WTC11 (cell line): Measurements from ENCODE around the gene GPR68. TPM values are rescaled to one million over a fixed set of nuclear protein-coding genes. Genes with fewer than 3 reads are reported as not detected.
"Not testable (repeated sequence)": the region's sequence is repeated elsewhere in the genome, so short reads cannot be mapped to it uniquely, and the experiment has no call there.

Source experiments
- ATAC-seq: fragments of 200-7000 bp; cut with Tn5 transposase; 2 replicates; pipeline ENCODE4 v1.10.0; 2021; ENCODE audit warnings: mild to moderate bottlenecking, moderate library complexity
- CTCF ChIA-PET: fragments of 300-600 bp; sonication (Branson Sonifier 250); formaldehyde crosslinking; loops from one replicate; lab custom pipeline; 2021; ENCODE audit warnings: antibody characterized with exemption; lab: Charles Lee
- POLR2A ChIA-PET: fragments of 350-600 bp; sonication (Branson Sonifier 250); formaldehyde crosslinking; loops from one replicate; lab custom pipeline; 2021; ENCODE audit warnings: antibody characterized with exemption; lab: Charles Lee
- DNase-seq: peaks from one replicate; pipeline ENCODE4 v3.0.0; 2021; ENCODE audit warnings: low spot score
- H3K27ac Mint-ChIP-seq: 2 replicates; pipeline ENCODE4 v1.8.0; 2021; ENCODE audit warnings: mixed read lengths
- H3K27me3 Mint-ChIP-seq: 2 replicates; pipeline ENCODE4 v1.8.0; 2021; ENCODE audit warnings: low read depth, mild to moderate bottlenecking, moderate library complexity, mixed read lengths
- H3K36me3 Mint-ChIP-seq: 2 replicates; pipeline ENCODE4 v1.8.0; 2021; ENCODE audit warnings: mixed read lengths
- H3K4me1 Mint-ChIP-seq: 2 replicates; pipeline ENCODE4 v1.8.0; 2022; ENCODE audit warnings: mixed read lengths
- H3K4me3 Mint-ChIP-seq: 2 replicates; pipeline ENCODE4 v1.8.0; 2021; ENCODE audit warnings: mild to moderate bottlenecking, moderate library complexity, mixed read lengths
- H3K9me3 Mint-ChIP-seq: 2 replicates; pipeline ENCODE4 v1.8.0; 2021; ENCODE audit warnings: mixed read lengths
- E2F4 ChIP-seq: sonication (generic); formaldehyde crosslinking; IDR thresholded peaks from 2 replicates; pipeline ENCODE4 v1.8.1; 2022; ENCODE audit warnings: low read depth, mild to moderate bottlenecking, moderate library complexity, missing genetic modification reagents, borderline replicate concordance
- ELF4 ChIP-seq: sonication (generic); formaldehyde crosslinking; IDR thresholded peaks from 2 replicates; pipeline ENCODE4 v1.8.1; 2022; ENCODE audit warnings: low read depth, mild to moderate bottlenecking, moderate library complexity, missing genetic modification reagents
- FOXK1 ChIP-seq: sonication (generic); formaldehyde crosslinking; IDR thresholded peaks from 2 replicates; pipeline ENCODE4 v1.8.0; 2022; ENCODE audit warnings: mild to moderate bottlenecking, moderate library complexity, missing genetic modification reagents
- GRHL2 ChIP-seq: fragments of 250-450 bp; sonication (Bioruptor Pico); IDR thresholded peaks from 2 replicates; pipeline ENCODE4 v1.8.0; 2022; ENCODE audit warnings: mild to moderate bottlenecking, moderate library complexity; ENCODE audit not compliant: insufficient replicate concordance, severe bottlenecking
- HMGXB4 ChIP-seq: sonication (generic); formaldehyde crosslinking; IDR thresholded peaks from 2 replicates; pipeline ENCODE4 v1.8.1; 2023; ENCODE audit warnings: mild to moderate bottlenecking, moderate library complexity, missing genetic modification reagents
- KAT7 ChIP-seq: sonication (generic); formaldehyde crosslinking; IDR thresholded peaks from 2 replicates; pipeline ENCODE4 v1.8.1; 2023; ENCODE audit warnings: missing genetic modification reagents, mild to moderate bottlenecking, borderline replicate concordance
- NR2C2 ChIP-seq: sonication (generic); formaldehyde crosslinking; IDR thresholded peaks from 2 replicates; pipeline ENCODE4 v1.8.0; 2022; ENCODE audit warnings: mild to moderate bottlenecking, missing genetic modification reagents
- PRDM15 ChIP-seq: sonication (generic); formaldehyde crosslinking; IDR thresholded peaks from 2 replicates; pipeline ENCODE4 v1.8.0; 2022; ENCODE audit warnings: missing genetic modification reagents
- RELA ChIP-seq: sonication (generic); formaldehyde crosslinking; IDR thresholded peaks from 2 replicates; pipeline ENCODE4 v1.8.1; 2022; ENCODE audit warnings: missing genetic modification reagents, mild to moderate bottlenecking, borderline replicate concordance
- RORB ChIP-seq: fragments of 250-450 bp; sonication (Bioruptor Pico); IDR thresholded peaks from 2 replicates; pipeline ENCODE4 v1.9.0; 2021; ENCODE audit warnings: mild to moderate bottlenecking
- USF2 ChIP-seq: sonication (generic); formaldehyde crosslinking; IDR thresholded peaks from 2 replicates; pipeline ENCODE4 v1.8.1; 2023; ENCODE audit warnings: mild to moderate bottlenecking, missing genetic modification reagents, moderate library complexity
- ZNF121 ChIP-seq: sonication (generic); formaldehyde crosslinking; IDR thresholded peaks from 2 replicates; pipeline ENCODE4 v1.8.0; 2023; ENCODE audit warnings: missing genetic modification reagents
- ZNF138 ChIP-seq: sonication (generic); formaldehyde crosslinking; conservative IDR thresholded peaks from 2 replicates; pipeline ENCODE4 v1.8.1; 2022; ENCODE audit warnings: mild to moderate bottlenecking, moderate library complexity, missing genetic modification reagents
- ZNF281 ChIP-seq: sonication (generic); formaldehyde crosslinking; IDR thresholded peaks from 2 replicates; pipeline ENCODE4 v1.8.0; 2023; ENCODE audit warnings: mild to moderate bottlenecking, missing genetic modification reagents
- ZNF423 ChIP-seq: fragments of 250-450 bp; sonication (Bioruptor Pico); IDR thresholded peaks from 2 replicates; pipeline ENCODE4 v2.1.2; 2022; ENCODE audit warnings: mild to moderate bottlenecking, moderate library complexity
- ZNF512 ChIP-seq: sonication (generic); formaldehyde crosslinking; IDR thresholded peaks from 2 replicates; pipeline ENCODE4 v1.8.1; 2022; ENCODE audit warnings: missing genetic modification reagents, borderline replicate concordance
- total RNA-seq: library from RNA; stranded (reverse); gene quantifications from 3 replicates; pipeline ENCODE4 v1.2.3, GENCODE V29; 2021

The GPR68 gene
- total RNA-seq, 1 experiment from 2014 or later: 0.28 TPM

GRCh38 chr14:91227183-91227628 is 17.3 kb downstream of the GPR68 start (continued):
- TF ChIP-seq HMGXB4 (CRISPR knock-in tag): no peak
- TF ChIP-seq ZNF281 (CRISPR knock-in tag): no peak
- no peak for TF ChIP-seq RELA
- no peak for TF ChIP-seq NR2C2 (CRISPR knock-in tag)
- no peak for TF ChIP-seq GRHL2 (CRISPR knock-in tag)
- TF ChIP-seq E2F4: no peak
- no peak for TF ChIP-seq ZNF138 (CRISPR knock-in tag)
- TF ChIP-seq ZNF121 (CRISPR knock-in tag): no peak
- TF ChIP-seq ZNF423: no peak
- TF ChIP-seq USF2 (CRISPR knock-in tag): no peak
- TF ChIP-seq FOXK1 (CRISPR knock-in tag): no peak
- no peak for TF ChIP-seq RORB
- no peak for TF ChIP-seq ZNF512 (CRISPR knock-in tag)
- TF ChIP-seq, all 79 proteins: peak for 0

GRCh38 chr14:91226360-91226759 is 18.1 kb downstream of the GPR68 start:
- CTCF ChIA-PET, H3K27ac Mint-ChIP-seq, H3K4me3 Mint-ChIP-seq, DNase-seq, H3K27me3 Mint-ChIP-seq, H3K9me3 Mint-ChIP-seq, ATAC-seq, POLR2A ChIA-PET: not testable (repeated sequence)
- H3K36me3 Mint-ChIP-seq: peaks cover 19% of the 10 kb centered on the region
- peaks cover 28% of the 10 kb centered on the region for H3K4me1 Mint-ChIP-seq

GRCh38 chr14:91225025-91225424 is 19.5 kb downstream of the GPR68 start:
- ATAC-seq (no peak), DNase-seq (no peak)
- H3K27ac Mint-ChIP-seq: peak overlapping the region; percentile 40; the same call in 1 of the 2 replicates

More at GRCh38 chr14:91225025-91225424, 19.5 kb downstream of the GPR68 start:
- POLR2A ChIA-PET: no interaction called here
- Mint-ChIP-seq H3K36me3 (peaks cover 9% of the 10 kb centered on the region), H3K9me3 (no peaks in the 10 kb centered on the region), H3K4me3 (no peak overlapping the region), H3K4me1 (peaks cover 28% of the 10 kb centered on the region), H3K27me3 (no peaks in the 10 kb centered on the region)
- CTCF ChIA-PET: interaction anchor here (1.1 kb wide), 1 partner anchor 62 kb away, joined by 3 read pairs; no protein-coding TSS in a partner anchor
- TF ChIP-seq ELF4 (CRISPR knock-in tag) (no peak), KAT7 (CRISPR knock-in tag) (no peak), PRDM15 (no peak)
